Forelimb muscle (tissue), 1 donor: ENCODE results near the gene MIGA2. TPM values are rescaled to one million over a fixed set of nuclear protein-coding genes. Genes with fewer than 3 reads are reported as not detected.
A peak's percentile ranks its signal among the peaks of the same experiment; 100 is the strongest.
"Not testable (repeated sequence)": the region's sequence is repeated elsewhere in the genome, so short reads cannot be mapped to it uniquely, and the experiment has no call there.

Experiments
- DNase-seq: peaks from one replicate; pipeline ENCODE4 v3.0.0-alpha.2; 2013; ENCODE audit warnings: low read depth
- polyA plus RNA-seq: library from polyadenylated mRNA; unstranded; fragments of 120-200 nt; gene quantifications from one replicate; pipeline ENCODE4 v1.2.1, GENCODE V29; 2013; ENCODE audit not compliant: insufficient read length

MIGA2 gene, protein sequence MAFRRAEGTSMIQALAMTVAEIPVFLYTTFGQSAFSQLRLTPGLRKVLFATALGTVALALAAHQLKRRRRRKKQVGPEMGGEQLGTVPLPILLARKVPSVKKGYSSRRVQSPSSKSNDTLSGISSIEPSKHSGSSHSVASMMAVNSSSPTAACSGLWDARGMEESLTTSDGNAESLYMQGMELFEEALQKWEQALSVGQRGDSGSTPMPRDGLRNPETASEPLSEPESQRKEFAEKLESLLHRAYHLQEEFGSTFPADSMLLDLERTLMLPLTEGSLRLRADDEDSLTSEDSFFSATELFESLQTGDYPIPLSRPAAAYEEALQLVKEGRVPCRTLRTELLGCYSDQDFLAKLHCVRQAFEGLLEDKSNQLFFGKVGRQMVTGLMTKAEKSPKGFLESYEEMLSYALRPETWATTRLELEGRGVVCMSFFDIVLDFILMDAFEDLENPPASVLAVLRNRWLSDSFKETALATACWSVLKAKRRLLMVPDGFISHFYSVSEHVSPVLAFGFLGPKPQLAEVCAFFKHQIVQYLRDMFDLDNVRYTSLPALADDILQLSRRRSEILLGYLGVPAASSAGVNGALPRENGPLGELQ
- polyA plus RNA-seq: 15.9 TPM

- peak; percentile 98 for DNase-seq
Observed at GRCh38 chr9:129036241-129036922, at the start of gene MIGA2. TSS of gene MIGA2 (plus strand) at chr9:129036626. CDS start at chr9:129040595, 3,969 bp downstream.

- DNase-seq: no peak
Observed at GRCh38 chr9:128986671-128987070, 49.8 kb upstream of the MIGA2 start.

GRCh38 chr9:128987805-128988204 is 48.6 kb upstream of the MIGA2 start:
- DNase-seq: peak; percentile 14

GRCh38 chr9:128992995-128993394 is 43.4 kb upstream of the MIGA2 start:
- DNase-seq: no peak

DNA sequence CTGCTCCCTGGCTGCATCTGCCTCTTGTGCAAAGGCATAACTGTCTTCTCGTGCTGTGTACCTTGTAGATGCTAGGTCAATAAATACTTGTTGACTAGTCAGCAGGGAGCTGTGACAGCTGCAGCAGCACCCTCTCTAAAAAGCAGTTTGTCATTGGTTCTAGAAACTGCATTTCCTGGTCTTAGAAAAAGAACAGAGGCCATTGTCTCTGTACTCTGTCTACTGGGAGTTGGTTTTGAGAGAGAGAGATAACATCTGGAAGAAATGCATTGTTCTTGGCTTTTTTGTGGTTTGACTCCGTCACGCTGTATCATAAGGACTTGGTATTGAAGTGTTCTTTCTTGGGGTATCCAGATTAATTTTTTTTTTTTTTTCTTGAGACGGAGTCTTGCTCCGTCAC is 40.6 kb upstream of the MIGA2 start:
- DNase-seq: no peak

DNA sequence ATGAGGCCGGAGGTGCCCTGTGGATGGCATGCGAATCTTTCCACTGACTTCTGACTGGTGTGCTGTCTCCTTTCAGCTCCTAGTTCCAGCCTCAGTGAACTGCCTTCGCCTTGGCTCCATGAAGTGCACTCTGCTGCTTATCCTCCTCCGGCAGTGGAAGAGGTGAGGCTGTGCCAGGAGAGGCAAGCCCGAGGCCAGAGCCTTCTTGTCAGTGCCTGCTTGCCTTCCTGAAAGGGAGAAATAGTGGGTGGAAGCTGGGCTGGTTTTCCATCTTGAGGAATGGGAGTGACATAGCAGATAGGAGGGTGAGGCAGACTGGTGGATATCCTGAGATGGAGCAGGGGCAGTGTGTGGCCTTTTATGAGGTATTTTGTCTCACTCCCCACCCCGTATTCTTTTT is 38.0 kb upstream of the MIGA2 start:
- DNase-seq: no peak

- no peak for DNase-seq
Observed at GRCh38 chr9:128999581-129000206, 36.7 kb upstream of the MIGA2 start.

DNA sequence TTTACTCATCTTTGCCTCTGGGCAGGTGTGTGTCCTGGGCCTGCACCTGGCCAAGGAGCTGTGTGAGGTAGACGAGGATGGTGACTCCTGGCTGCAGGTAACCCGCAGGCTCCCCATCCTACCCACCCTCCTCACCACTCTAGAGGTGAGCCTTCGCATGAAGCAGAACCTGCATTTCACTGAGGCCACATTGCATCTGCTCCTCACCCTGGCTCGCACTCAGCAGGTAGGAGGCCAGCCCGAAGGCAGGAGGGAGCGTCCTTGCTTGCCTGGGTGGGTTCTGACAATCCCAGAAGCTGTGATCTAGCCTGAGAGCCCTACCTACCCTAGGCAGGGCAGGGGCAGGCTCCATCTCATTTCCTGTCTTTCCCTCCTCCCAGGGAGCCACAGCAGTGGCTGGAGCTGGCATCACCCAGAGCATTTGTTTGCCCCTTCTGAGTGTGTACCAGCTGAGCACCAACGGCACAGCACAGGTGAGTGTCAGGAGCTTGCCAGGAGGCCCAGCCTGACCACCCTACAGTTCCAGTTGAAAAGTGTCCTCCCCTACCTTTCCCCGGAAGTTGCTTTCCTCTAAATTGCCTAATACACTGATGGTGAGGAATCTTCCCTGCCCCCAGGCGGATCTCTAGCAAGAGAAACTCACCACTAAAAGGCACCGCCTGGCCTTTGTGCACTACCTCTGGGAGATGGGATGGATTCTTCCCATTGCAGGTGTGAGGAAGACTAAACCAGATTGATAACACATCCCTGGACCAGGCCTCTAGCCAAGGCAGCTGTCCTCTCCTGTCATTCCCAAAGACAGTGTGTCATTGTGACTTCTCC is 34.7 kb upstream of the MIGA2 start:
- DNase-seq: no peak

- no peak for DNase-seq
Observed at GRCh38 chr9:129002992-129003391, 33.4 kb upstream of the MIGA2 start.

DNA sequence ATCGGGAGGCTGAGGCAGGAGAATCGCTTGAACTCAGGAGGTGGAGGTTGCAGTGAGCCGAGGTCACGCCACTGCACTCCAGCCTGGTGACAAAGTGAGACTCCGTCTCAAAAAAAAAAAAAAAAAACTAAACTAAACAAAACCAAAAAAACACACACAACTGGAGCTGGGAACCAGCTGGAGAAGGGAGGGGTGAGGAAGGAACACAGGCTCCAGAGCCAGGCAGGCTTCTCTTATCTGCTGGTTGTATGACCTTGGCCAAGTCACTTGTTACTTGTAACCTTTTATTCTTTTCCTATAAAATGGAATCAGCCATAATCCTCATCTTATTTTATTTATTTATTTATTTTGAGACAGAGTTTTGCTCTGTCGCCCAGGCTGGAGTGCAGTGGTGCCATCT is 32.3 kb upstream of the MIGA2 start:
- not testable (repeated sequence) for DNase-seq

GRCh38 chr9:129005336-129005997 is 31.0 kb upstream of the MIGA2 start:
- no peak for DNase-seq

- no peak for DNase-seq
Observed at GRCh38 chr9:129006328-129007034, 29.9 kb upstream of the MIGA2 start.

GRCh38 chr9:129007035-129007765 is 29.2 kb upstream of the MIGA2 start:
- no peak for DNase-seq

DNA sequence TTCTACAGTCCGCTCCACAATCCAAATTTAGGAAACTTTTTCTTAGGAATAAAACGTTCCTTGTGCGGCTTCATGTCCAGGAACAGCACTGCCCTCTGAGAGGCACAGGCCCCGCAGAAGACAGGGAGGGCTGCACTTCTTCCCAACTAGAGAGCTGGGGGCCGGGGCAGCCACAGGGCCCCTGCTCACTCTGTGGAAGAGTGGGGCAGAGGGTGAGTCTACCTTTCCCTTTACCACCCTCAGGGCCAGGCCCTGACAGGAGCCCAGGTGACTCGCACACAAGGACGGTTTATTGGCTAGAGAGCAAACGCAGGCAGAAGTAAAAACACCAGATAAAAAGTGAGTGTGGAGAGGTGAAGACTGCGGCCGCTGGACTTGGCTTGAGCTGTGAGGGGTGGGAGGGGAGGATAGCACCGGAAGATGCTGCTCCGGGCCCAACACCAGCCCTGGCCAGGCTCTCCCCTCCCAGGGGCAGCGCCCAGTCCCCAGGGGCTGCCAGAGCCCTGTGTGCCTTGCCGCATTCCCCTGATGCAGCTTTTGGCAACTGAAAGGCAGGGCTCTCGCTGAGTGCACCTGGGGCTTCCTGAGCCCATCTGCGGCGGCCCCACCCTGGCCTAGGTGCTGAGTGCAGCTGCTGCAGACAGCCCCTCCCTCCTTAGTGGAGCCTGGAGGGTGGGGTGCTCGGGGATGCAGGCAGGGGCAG is 28.5 kb upstream of the MIGA2 start:
- no peak for DNase-seq

- DNase-seq: no peak
Observed at GRCh38 chr9:129008469-129008965, 27.9 kb upstream of the MIGA2 start.

GRCh38 chr9:129008986-129009583 is 27.3 kb upstream of the MIGA2 start:
- no peak for DNase-seq

- DNase-seq: no peak
Observed at GRCh38 chr9:129009584-129010141, 26.8 kb upstream of the MIGA2 start.
